DLD1 (cell line): ENCODE measurements around the gene ANKRD35.
"Not testable (repeated sequence)": the region's sequence is repeated elsewhere in the genome, so short reads cannot be mapped to it uniquely, and the experiment has no call there.

Source experiments
- in situ Hi-C: cut with HindIII; loops from 2 replicates; pipeline ENCODE4 v1.10.0; 2017; ENCODE audit warnings: low sequenced_read_pairs

Gene ANKRD35

GRCh38 chr1:145858901-145859490 is 26.7 kb downstream of the ANKRD35 start, which contains the start of gene PIAS3:
Gene PIAS3, minus strand, starts transcription at chr1:145859081. Its CDS starts 91 bp downstream, at chr1:145858990.
- in situ Hi-C loops: loop anchor here (5.0 kb wide), 1 partner anchor 103 kb away; the partner anchor contains the start of genes ANKRD34A and POLR3GL

DNA sequence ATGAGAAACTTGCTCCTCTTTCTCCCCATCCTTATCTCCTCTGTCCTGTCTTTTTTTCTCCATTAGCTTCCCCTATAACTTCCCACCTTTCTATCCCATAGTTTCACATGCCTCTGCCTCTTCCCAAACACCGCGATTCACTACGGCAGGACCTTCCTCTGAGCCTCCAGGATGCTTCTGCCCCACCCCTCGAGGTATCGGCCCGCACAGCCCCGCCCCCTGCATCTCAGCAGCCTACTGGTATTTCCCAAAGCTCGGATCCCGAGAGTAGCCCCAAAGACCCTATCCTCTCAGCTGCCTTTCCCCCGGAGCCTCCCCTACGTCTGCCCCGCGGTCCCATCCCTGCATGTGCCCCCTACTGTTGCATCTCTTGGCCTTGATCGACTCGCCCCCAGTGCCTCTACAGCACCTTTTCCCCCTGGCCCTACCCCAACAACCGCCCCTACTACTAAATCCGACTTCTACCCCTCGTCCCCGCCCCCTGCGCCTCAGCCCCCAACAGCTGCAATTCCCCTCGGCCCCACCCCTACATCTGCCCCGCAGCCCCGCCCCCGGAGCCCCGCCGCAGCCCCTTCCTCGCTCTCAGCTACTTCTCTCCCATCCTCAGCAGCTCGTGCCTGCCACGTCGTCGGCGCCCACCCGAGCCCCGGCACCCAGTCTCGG is 27.3 kb downstream of the ANKRD35 start:
- in situ Hi-C loops: loop anchor here (5.0 kb wide), 1 partner anchor 104 kb away; the partner anchor contains the start of genes ANKRD34A and POLR3GL

DNA sequence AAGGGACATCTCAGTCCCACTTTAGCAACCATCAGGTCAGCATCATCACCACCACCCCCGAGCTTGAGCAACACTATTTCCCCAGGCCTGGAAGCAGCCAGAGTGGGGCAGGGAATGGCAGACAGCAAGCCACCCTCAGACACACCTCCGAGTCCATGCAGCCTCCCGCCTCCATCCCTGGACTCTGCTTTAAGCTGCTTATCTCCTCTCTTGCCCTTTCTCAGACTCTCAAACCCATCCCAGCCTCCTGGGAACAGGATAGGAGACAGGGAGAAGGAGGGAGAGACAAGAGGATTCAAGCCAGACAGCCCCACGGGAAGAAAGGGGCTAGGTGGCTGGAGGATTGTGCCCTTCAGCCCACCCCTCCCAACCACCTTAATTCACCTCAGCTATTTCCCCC is 28.5 kb downstream of the ANKRD35 start:
- in situ Hi-C loops: loop anchor here (5.0 kb wide), 1 partner anchor 105 kb away; the partner anchor contains the start of genes ANKRD34A and POLR3GL

GRCh38 chr1:145855426-145855948 is 30.2 kb downstream of the ANKRD35 start:
- in situ Hi-C loops: loop anchor here (5.0 kb wide), 1 partner anchor 107 kb away; the partner anchor contains the start of genes ANKRD34A and POLR3GL

DNA sequence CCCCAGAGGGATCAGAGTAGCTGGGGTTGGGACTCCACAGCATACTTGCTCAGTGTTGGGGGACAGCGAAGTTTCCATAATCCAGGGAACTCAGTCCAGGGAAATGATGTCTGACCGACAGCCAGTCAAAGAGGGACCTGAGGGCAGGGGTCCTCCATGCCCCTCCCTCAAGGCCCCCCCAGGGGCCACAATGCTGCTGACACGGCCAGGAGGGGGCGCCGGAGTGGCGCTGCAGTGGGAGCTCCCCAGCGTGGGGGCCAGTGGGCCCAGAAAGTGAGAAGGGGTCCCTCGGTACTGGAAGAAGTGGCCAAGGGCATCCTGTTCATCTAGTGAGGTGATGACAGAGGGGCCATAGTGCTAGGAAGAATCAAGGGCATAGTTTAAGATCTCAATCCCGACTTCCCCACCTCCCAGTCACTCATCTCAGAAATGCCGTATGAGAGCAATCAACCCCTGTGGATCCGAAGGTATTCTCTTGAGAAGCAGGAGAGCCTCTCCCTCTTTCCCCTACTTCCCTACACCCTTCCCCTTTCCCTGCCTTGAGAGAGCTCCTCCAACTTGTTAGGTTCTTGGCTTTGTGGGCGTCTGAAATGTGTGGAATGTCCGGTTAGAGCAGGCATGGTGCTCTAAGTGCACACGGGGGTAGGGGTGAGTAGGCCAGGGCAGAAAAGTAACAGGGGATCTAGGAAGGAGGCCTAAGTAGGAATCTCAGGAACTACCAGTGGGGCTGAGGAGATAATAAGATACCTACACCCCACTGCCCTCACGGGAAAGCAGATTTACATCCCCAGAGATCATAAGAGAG is 36.1 kb downstream of the ANKRD35 start:
- in situ Hi-C loops: no loop called here

GRCh38 chr1:145847827-145848226 is 37.8 kb downstream of the ANKRD35 start:
- in situ Hi-C loops: no loop called here

- in situ Hi-C loops: no loop called here
Observed at GRCh38 chr1:145846201-145846612, 39.5 kb downstream of the ANKRD35 start.

- in situ Hi-C loops: no loop called here
Observed at GRCh38 chr1:145845514-145846161, 40.0 kb downstream of the ANKRD35 start, which contains the start of gene NUDT17. Gene NUDT17, plus strand, starts transcription at chr1:145845630. Its CDS starts 11 bp downstream, at chr1:145845641.

DNA sequence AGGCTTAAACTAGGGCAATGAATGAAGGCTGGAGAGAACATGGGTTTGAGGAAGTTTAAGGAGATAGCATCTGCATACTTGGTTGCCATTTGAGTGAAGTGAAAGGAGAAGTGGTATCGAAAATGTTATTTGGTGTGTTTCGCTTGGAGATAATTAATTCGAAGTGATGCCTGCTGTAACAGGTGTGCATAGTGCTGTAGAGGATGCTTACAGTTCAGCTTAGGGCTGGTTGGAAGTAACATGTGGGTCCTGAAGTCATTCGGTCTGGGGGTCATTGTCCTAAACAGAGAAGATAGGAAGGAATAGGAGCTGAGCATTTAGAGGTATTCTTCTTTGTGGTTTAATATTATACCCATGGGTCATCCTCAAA is 40.5 kb downstream of the ANKRD35 start:
- in situ Hi-C loops: no loop called here

DNA sequence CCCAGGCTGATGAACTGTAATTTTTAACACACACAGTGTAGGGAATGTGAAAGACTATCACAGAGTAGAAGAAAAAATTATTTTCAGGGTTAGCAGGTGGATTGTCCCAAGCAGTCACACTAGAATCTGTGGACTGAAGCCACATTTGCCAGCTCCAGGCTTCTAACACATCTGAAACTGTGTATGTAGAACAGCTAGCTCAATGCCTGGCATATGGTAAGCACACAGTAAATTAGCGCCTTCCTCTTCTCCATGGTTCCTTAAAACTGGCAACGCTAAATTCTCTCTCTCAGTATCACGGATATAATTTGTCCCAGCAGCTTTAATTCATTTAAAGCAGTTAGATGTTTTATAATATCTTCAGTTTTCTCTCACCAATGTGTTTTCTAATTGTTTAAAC is 42.6 kb downstream of the ANKRD35 start:
- in situ Hi-C loops: no loop called here

DNA sequence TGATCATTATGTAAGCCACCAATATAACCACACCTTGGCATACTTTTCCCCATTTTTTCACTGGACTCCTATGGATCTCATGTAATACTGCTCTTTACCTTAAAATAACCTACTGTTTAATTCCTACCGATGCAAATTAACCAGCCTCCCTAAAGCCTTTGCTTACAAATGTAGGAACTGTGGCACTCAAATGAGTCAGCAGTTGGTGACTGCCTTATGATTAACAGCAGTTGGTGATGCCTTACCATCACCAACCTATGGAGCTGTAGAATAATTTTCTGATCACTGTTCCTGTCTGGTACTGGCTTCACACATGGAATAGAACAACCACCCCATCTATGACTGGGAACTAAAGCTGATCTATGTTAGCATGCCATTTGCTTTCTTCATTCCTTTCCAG is 48.0 kb downstream of the ANKRD35 start:
- in situ Hi-C loops: no loop called here

DNA sequence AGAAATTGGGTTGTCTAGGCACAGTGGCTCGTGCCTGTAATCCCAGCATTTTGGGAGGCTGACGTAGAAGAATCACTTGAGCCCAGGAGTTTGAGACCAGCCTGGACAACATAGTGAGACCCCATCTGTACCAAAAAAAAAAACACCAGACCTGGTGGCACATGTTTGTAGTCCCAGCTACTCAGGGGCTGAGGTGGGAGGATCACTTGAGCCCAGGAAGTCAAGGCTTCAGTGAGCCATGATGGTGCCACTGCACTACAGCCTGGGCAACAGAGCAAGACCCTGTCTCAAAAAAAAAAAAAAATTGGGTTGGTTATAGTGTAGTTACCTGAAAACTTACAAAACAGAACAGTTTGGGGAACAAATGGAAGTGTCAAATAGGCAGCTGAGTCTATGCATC is 54.9 kb downstream of the ANKRD35 start:
- in situ Hi-C loops: not testable (repeated sequence)

GRCh38 chr1:145828367-145829026 is 57.2 kb downstream of the ANKRD35 start:
- in situ Hi-C loops: no loop called here

DNA sequence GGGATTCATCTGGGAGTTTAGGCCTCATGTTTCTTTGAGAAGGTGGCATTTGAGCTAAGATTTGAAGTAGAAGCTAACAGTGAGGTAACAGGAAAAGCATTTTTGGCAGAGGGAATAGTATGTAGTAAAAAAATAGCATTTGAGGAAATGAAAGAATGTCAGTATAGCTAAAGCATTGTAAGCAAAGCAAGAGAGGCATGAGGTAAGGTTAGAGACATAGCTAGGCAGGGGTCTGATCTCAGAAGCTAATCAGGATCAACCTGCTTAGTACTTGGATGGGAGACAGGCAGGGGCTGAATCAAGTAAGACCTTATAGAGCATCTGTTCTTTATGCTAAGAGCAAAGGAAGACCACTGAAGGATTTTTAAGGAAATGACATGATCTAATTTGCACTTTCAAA is 57.7 kb downstream of the ANKRD35 start:
- in situ Hi-C loops: no loop called here

DNA sequence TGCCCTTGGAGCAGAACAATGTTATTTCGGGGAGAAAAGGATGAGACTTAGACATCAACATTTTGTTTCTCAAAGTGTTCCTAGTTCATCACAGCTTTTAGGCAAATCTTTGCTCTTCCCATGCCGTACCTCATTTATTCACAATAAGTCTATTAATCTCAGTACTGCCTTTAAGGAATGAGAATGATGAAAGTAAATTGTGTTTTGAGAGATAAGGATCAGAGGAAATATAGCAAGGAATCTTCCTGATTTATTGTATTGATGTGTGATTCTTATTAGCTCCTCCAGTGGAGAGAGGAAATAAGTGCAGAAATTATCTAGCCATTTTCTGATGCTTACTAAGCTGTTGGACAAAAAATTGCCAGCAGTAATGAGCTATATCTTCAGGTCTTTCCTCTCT is 59.6 kb downstream of the ANKRD35 start:
- in situ Hi-C loops: no loop called here

- in situ Hi-C loops: no loop called here
Observed at GRCh38 chr1:145824499-145824842, 61.2 kb downstream of the ANKRD35 start.

DNA sequence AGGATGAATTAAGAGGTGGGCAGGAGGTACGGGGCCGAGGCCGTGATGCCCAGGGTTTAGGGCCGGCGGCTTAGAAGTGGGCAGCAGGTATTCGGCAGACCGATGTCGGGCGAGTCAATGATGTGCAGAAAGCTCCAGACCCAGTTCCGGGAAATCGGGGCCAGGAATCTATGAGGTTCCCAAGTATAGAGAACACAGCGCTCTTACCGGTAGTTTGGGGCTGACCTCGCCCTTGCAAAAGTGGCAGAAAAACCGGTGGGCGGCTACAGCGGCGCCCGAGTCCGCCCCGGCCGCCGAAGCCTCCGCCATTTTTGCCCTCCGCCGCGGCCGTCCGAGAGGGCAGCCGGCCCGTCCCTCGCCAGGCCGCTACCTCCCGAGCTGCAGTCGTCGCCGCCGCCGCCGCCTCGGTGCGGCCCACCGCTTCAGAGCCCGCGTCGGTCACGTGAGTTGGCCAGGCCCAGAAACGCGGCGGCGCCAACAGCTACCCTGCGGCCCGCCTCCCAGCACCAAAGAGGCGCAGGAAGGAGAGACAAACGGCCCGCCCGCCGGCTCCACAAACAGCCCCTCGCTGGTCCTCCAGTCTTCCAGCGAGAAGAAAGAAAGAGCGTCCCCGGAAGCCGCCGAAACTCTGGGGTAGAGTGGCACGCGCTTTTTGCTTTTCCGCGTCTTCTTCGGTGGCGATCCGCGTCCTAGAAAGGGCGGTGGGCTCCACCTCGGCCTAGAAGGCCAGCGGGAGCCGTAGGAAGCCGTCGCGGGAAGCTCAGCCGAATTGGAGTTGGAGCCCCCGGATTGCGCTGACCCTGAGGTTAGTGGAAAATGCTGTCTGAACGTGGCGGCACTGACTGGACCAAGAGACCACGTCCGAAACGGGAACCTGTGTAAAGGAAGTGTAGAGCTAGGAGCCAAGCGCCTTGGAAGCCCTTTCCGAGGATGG is 61.8 kb downstream of the ANKRD35 start, which contains the start of the genes POLR3C and RNF115:
POLR3C (plus strand) TSS at position 636 of the 934 bp plus-strand sequence. CDS start 1,577 bp downstream, outside the sequence.
RNF115 (minus strand) TSS at position 531 of the 934 bp plus-strand sequence; CDS start at position 309, 222 bp downstream.
- in situ Hi-C loops: no loop called here

- in situ Hi-C loops: not testable (repeated sequence)
Observed at GRCh38 chr1:145822779-145823331, 62.8 kb downstream of the ANKRD35 start.
